ENCODE data around the gene PPP2R3C.
"Not testable (repeated sequence)": the region's sequence is repeated elsewhere in the genome, so short reads cannot be mapped to it uniquely, and the experiment has no call there.

Gene PPP2R3C

GRCh38 chr14:35046751-35047536 is 74.8 kb downstream of the PPP2R3C start:
- peak overlapping the region; percentile 79 for H3K9ac ChIP-seq (ENCODE audit: low read depth, low read length)
- H3K9me3 ChIP-seq (ENCODE audit: control insufficient read depth, insufficient read depth, low read length) = no peaks in the 10 kb centered on the region
- H3K4me3 ChIP-seq (ENCODE audit: low read depth, low read length) = peak overlapping the region; percentile 90
- H3K36me3 ChIP-seq (ENCODE audit: control insufficient read depth, insufficient read depth, low read length) = no peaks in the 10 kb centered on the region
- no peaks in the 10 kb centered on the region for H3K4me1 ChIP-seq (ENCODE audit: control insufficient read depth, insufficient read depth, low read length)
- H3K27me3 ChIP-seq (ENCODE audit: control insufficient read depth, insufficient read depth, low read length) = no peaks in the 10 kb centered on the region

DNA sequence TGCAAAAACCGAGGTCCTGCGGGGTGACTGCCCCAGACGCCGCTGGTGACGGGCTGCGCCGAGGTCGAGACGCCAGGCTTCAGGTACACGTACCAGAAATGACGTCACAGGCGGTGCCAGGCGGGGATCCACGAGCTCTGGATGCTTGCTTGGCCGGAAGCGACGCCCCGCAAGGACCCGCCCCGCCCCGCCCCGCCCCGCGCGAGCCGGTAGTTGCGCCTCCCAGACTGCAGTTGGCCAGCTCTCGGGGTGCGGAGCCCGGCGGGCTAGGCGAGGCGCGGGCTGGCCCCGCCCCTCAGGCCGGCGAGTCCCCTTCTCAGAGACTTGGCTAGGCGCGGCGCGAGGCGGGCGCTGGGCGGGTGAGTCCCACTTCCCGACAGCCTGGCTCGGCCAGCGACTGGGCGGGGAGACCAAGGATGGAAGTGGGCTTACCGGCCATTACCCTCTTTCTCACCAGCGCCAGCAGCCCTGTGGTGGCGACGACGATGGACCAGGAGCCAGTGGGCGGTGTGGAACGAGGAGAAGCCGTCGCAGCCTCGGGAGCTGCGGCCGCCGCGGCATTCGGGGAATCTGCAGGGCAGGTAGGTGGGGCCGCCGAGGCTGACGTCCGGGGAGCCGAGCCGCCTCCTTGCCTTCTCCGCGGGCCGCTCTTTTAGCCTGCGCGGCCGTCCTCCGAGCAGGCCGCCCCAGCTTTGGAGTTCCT is 75.6 kb downstream of the PPP2R3C start, which contains the start of gene FAM177A1:
Gene FAM177A1 (plus strand): TSS at position 225 of the 703 bp plus-strand sequence. CDS start 192 bp downstream, at position 417.
- Histone ChIP-seq H3K4me1 (ENCODE audit: control insufficient read depth, insufficient read depth, low read length) (no peaks in the 10 kb centered on the region), H3K36me3 (ENCODE audit: control insufficient read depth, insufficient read depth, low read length) (no peaks in the 10 kb centered on the region), H3K27me3 (ENCODE audit: control insufficient read depth, insufficient read depth, low read length) (no peaks in the 10 kb centered on the region), H3K9me3 (ENCODE audit: control insufficient read depth, insufficient read depth, low read length) (no peaks in the 10 kb centered on the region), H3K9ac (ENCODE audit: low read depth, low read length) (peak within 1 kb of the TSS; percentile 81), H3K4me3 (ENCODE audit: low read depth, low read length) (peak within 1 kb of the TSS; percentile 91)

DNA sequence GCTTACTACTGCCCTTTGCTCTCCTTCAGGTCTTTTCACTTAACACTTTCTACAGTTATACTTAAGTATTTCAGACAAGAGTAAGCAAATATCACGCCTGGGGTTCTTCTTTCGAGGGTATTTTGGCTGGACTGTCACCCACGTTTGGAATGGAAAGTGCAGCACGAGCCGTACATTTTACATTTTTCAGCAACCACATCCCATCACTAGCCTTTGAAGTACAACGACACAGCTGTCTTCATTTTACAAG is 76.1 kb downstream of the PPP2R3C start:
- H3K27me3 ChIP-seq (ENCODE audit: control insufficient read depth, insufficient read depth, low read length) = no peaks in the 10 kb centered on the region
- no peaks in the 10 kb centered on the region for H3K9me3 ChIP-seq (ENCODE audit: control insufficient read depth, insufficient read depth, low read length)
- H3K9ac ChIP-seq (ENCODE audit: low read depth, low read length) = peak overlapping the region; percentile 81
- H3K36me3 ChIP-seq (ENCODE audit: control insufficient read depth, insufficient read depth, low read length) = no peaks in the 10 kb centered on the region
- peak overlapping the region; percentile 91 for H3K4me3 ChIP-seq (ENCODE audit: low read depth, low read length)
- H3K4me1 ChIP-seq (ENCODE audit: control insufficient read depth, insufficient read depth, low read length) = no peaks in the 10 kb centered on the region

DNA sequence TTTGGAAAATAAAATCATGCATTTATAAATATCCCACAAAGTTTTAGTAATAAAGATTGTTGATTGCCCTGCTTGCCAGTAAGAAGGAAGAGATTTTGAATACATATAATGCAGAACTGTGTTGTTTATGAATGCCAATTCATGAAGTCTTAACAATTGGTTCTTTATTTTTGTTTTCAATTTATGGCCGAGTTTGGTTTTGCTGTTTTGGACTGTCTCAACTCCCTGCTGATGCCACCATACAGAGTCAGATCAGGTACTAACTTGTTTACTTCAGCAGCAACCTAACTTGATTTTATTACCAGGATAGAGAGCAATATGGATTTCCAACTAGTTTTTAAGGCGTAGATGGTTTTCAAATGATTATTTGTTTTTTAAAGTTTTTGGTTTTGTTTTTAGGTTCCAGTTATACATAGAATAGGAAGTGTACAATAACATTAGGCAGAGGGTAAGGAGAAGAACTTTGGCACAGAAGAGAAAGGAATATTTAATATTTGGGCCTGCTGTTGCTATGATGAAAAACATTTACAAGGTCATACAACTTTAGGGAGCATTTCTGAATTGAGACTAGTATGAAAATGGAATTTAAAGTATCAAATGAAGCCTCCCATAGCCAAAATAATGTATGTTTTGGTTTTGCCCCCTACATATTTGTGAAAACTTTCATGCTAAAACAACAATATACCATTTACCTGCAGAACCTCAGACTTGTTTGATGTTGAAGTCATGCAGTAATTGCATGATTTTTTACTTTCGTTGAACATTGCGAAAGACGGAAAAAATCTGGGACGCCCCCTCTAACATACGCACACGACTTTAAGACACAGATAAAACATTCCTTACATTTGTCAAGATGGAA is 76.6 kb downstream of the PPP2R3C start:
- Histone ChIP-seq H3K9me3 (ENCODE audit: control insufficient read depth, insufficient read depth, low read length) (no peaks in the 10 kb centered on the region), H3K4me1 (ENCODE audit: control insufficient read depth, insufficient read depth, low read length) (no peaks in the 10 kb centered on the region), H3K4me3 (ENCODE audit: low read depth, low read length) (peak overlapping the region; percentile 91), H3K36me3 (ENCODE audit: control insufficient read depth, insufficient read depth, low read length) (no peaks in the 10 kb centered on the region), H3K9ac (ENCODE audit: low read depth, low read length) (peak overlapping the region; percentile 81), H3K27me3 (ENCODE audit: control insufficient read depth, insufficient read depth, low read length) (no peaks in the 10 kb centered on the region)

DNA sequence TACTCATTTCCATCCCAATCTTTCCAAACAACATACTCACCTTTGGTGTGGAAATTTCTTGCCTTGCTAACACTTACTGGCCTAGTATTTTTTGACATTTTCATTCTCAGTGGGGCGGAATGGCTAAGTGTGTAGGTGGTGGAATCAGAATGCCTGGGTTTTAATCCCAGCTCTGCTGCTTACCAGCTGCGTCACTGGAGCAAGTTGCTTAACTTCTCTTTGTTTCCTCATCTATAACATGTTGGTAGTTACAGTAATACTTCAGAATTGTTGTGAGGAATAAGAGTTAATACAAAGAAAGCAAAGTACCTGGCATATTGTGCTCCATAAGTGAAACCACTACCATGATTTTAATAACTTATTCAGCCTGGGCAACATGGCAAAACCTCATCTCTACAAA is 78.7 kb downstream of the PPP2R3C start:
- H3K4me3 ChIP-seq (ENCODE audit: low read depth, low read length) = no peak overlapping the region
- H3K9ac ChIP-seq (ENCODE audit: low read depth, low read length) = no peak overlapping the region
- no peaks in the 10 kb centered on the region for H3K9me3 ChIP-seq (ENCODE audit: control insufficient read depth, insufficient read depth, low read length)
- no peaks in the 10 kb centered on the region for H3K4me1 ChIP-seq (ENCODE audit: control insufficient read depth, insufficient read depth, low read length)
- no peaks in the 10 kb centered on the region for H3K36me3 ChIP-seq (ENCODE audit: control insufficient read depth, insufficient read depth, low read length)
- no peaks in the 10 kb centered on the region for H3K27me3 ChIP-seq (ENCODE audit: control insufficient read depth, insufficient read depth, low read length)

GRCh38 chr14:35042632-35043031 is 79.2 kb downstream of the PPP2R3C start:
- no peak overlapping the region for H3K9ac ChIP-seq (ENCODE audit: low read depth, low read length)
- H3K9me3 ChIP-seq (ENCODE audit: control insufficient read depth, insufficient read depth, low read length) = no peaks in the 10 kb centered on the region
- H3K4me3 ChIP-seq (ENCODE audit: low read depth, low read length) = no peak overlapping the region

DNA sequence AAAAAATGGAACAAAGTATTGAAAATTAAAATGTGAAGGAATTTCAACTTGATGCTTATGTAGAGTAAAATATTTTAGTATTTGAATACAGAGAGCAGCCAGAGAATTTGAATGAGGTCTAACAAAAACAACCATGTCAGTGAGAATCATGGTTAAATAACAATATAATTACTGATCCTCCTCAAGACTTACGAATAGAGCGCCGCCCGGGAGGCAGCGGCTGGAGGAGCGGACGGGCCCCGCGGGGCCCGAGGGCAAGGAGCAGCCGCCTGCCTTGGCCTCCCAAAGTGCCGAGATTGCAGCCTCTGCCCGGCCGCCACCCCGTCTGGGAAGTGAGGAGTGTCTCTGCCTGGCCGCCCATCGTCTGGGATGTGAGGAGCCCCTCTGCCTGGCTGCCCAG is 83.5 kb downstream of the PPP2R3C start:
- not testable (repeated sequence) for H3K9me3 ChIP-seq (ENCODE audit: control insufficient read depth, insufficient read depth, low read length); H3K36me3 ChIP-seq (ENCODE audit: control insufficient read depth, insufficient read depth, low read length); H3K4me3 ChIP-seq (ENCODE audit: low read depth, low read length); H3K9ac ChIP-seq (ENCODE audit: low read depth, low read length); H3K27me3 ChIP-seq (ENCODE audit: control insufficient read depth, insufficient read depth, low read length); H3K4me1 ChIP-seq (ENCODE audit: control insufficient read depth, insufficient read depth, low read length)

More at GRCh38 chr14:35042632-35043031, 79.2 kb downstream of the PPP2R3C start:
- Histone ChIP-seq H3K4me1 (ENCODE audit: control insufficient read depth, insufficient read depth, low read length) (no peaks in the 10 kb centered on the region), H3K27me3 (ENCODE audit: control insufficient read depth, insufficient read depth, low read length) (no peaks in the 10 kb centered on the region), H3K36me3 (ENCODE audit: control insufficient read depth, insufficient read depth, low read length) (no peaks in the 10 kb centered on the region)

All from iPS-15b (cell line).